ENCODE measurements around the gene SHB. TPM values are rescaled to one million over a fixed set of nuclear protein-coding genes. Genes with fewer than 3 reads are reported as not detected.

The SHB gene
- total and polyA plus RNA-seq, 2 of the 13 experiments (the other 11 are each of a cell fraction or from before 2014, with no cell fraction given), result 19.4 to 20.7 TPM

- CTCF ChIA-PET (ENCODE audit: low intra/inter-chr PET ratio, low total read pairs), result no interaction called here
- H2AFZ ChIP-seq (ENCODE audit: low read length), result no peak overlapping the region
- peak overlapping the region; percentile 8 to 54 (median 26); a peak in 5 of 6 replicates for H3K4me3 ChIP-seq (replicated peaks in 1 of 3; ENCODE audit: insufficient read depth in 1 of 3, low read depth in 2 of 3, low read length in 3 of 3)
- peaks cover 3 to 36% of the 10 kb centered on the region in 2 experiments for H3K36me3 ChIP-seq (replicated peaks in 1 of 2; ENCODE audit: control insufficient read depth in 1 of 2, insufficient read depth in 2 of 2, low read length in 2 of 2)
- peak overlapping the region; percentile 82 for H3K4me2 ChIP-seq (ENCODE audit: low read depth, low read length)
- DNase-seq (ENCODE audit: low spot score) (peak; percentile 78), FAIRE-seq (peak; percentile 57), ATAC-seq (peak; percentile 15)
- peaks cover 84% of the 10 kb centered on the region for H3K79me2 ChIP-seq (ENCODE audit: insufficient read depth, low read length)
- no peaks in the 10 kb centered on the region for H3K9me3 ChIP-seq (ENCODE audit: low read length)
- peaks cover 95% of the 10 kb centered on the region for H3K4me1 ChIP-seq (ENCODE audit: insufficient read depth, low read length)
- POLR2A ChIA-PET, result interaction anchor here (1.1 to 3.2 kb wide), 14 partner anchors 10 to 138 kb away, joined by 3 to 47 read pairs (median 7); partner anchors contain the start of gene SHB
- intact Hi-C loops (cut with micrococcal nuclease; ENCODE audit: unreplicated experiment), result loop anchor here (1.0 to 10.0 kb wide), 3 partner anchors 17 to 388 kb away; no protein-coding TSS in a partner anchor
- WGBS (ENCODE audit: low lambda C conversion rate), result 64% methylated on average over 8 of the region's 8 CpGs
- no peaks in the 10 kb centered on the region; the same call in 1 of the 2 replicates for H4K20me1 ChIP-seq (ENCODE audit: insufficient read depth, low read length)
- in situ Hi-C loops (cut with HindIII; ENCODE audit: extremely low pct_ligation_motif_present, low pct_unique_long_range_greater_than_20kb), result no loop called here
- H3K27ac ChIP-seq (ENCODE audit: extremely low read length, insufficient read depth, low read length), result peak overlapping the region; percentile 92
- no TSS peak for BruUV-seq (replicated peaks)
- no peaks in the 10 kb centered on the region for H3K27me3 ChIP-seq (ENCODE audit: control insufficient read depth in 1 of 2, insufficient read depth in 2 of 2, low read length in 2 of 2)
- peak overlapping the region; percentile 75 for H3K9ac ChIP-seq (ENCODE audit: insufficient read depth, low read depth, low read length)
- TF ChIP-seq PRDM15 (CRISPR knock-in tag; IDR thresholded peaks at IDR 0.05), result peak; percentile 70
- no peak for TF ChIP-seq NFAT5 (CRISPR knock-in tag; IDR thresholded peaks at IDR 0.05)
- no peak for TF ChIP-seq POGZ (CRISPR knock-in tag; IDR thresholded peaks at IDR 0.05)
- peak; percentile 74; the same call in 1 of the 2 replicates for TF ChIP-seq HNRNPL (IDR thresholded peaks at IDR 0.05; ENCODE audit: low read depth, low read length)
- no peak for TF ChIP-seq ZNF235 (CRISPR knock-in tag; IDR thresholded peaks at IDR 0.05; ENCODE audit: borderline replicate concordance)
- TF ChIP-seq DMAP1 (CRISPR knock-in tag; IDR thresholded peaks at IDR 0.05), result no peak
- no peak for TF ChIP-seq ETV6 (CRISPR knock-in tag; conservative IDR thresholded peaks at IDR 0.05)
- TF ChIP-seq ZMYM3 (CRISPR knock-in tag; IDR thresholded peaks at IDR 0.05), result no peak
- TF ChIP-seq RARA (CRISPR knock-in tag; IDR thresholded peaks at IDR 0.05), result peak; percentile 62; the same call in 1 of the 2 replicates
- 0 out of 2 replicates have a peak, but pooled peaks have one; percentile 8 for TF ChIP-seq CBFB (CRISPR knock-in tag; IDR thresholded peaks at IDR 0.05)
- no peak for TF ChIP-seq EZH2 (conservative IDR thresholded peaks at IDR 0.05; ENCODE audit: low read depth, low read length)
- TF ChIP-seq TP53 (CRISPR knock-in tag; conservative IDR thresholded peaks at IDR 0.05), result no peak
- peak; percentile 39; the same call in 1 of the 2 replicates for TF ChIP-seq NR2F6 (IDR thresholded peaks at IDR 0.05)
- peak; percentile 38; the same call in 1 of the 2 replicates for TF ChIP-seq NR2F6 (CRISPR knock-in tag; IDR thresholded peaks at IDR 0.05)
- TF ChIP-seq HMG20B (CRISPR knock-in tag; conservative IDR thresholded peaks at IDR 0.05), result no peak
- TF ChIP-seq MXI1 (IDR thresholded peaks at IDR 0.05; ENCODE audit: borderline replicate concordance, low read depth, low read length), result no peak
- 0 out of 2 replicates have a peak, but pooled peaks have one; percentile 6 for TF ChIP-seq TCF7 (IDR thresholded peaks at IDR 0.05; ENCODE audit: low read depth)
- TF ChIP-seq ZNF570 (CRISPR knock-in tag; IDR thresholded peaks at IDR 0.05; ENCODE audit: borderline replicate concordance), result no peak
Measured at GRCh38 chr9:38046661-38047300, 22.2 kb downstream of the SHB start.

All from HepG2 (cell line).